ENCODE measurements around the gene FXYD2. TPM values are rescaled to one million over a fixed set of nuclear protein-coding genes. Genes with fewer than 3 reads are reported as not detected.
A peak's percentile ranks its signal among the peaks of the same experiment; 100 is the strongest.

Gene FXYD2
- total RNA-seq, result 1 to 10 TPM in 1 of 2 experiments, under 1 TPM in 1; 0.91 to 1.1 TPM

DNA sequence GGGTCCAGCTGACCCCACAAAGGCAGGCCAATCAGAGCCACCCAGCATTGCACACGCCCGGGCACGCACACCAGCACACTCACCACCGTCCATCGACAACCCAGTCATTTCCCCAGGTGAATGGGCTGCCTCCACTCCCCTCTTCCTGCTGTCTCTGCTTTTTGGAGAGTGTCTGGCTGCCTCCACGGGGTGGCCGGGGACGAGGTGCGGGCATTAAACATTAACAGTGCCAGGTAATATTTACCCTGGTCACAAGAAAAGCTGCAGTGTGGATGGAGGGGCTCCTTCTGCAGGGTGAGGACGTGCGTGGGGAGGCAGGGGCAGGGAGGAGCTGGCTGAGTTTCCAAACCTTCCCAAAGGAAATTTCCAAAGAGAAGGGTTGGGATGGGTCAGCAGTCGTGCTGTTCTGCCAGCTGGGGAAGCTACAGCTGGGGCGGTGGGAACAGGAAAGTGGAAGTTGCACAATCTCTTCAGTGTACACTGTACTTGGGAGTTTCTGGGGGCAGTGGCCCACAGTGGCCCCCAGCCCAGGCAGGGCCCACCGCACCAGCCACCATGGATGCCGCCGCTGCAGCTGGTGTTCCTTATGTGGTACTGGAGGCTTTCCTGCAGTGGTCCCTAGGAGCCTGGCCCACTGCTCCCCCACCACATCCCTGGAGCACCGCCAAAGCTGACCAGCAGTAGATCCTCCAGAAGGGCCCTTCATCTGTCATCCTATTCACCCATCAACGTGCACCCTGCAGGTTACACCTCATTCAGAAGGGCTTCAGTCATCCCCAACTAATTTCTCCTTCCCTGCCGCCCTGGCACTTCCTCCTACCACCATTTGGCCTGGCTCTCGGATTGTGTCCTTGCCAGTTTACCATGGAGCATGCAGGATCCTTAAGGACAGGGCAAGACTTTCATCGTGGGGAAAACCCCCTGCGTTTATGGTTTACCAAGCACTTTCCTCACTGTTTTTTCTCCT lies at the start of gene FXYD2:
TSS of gene FXYD2 (minus strand) at position 174 of the 967 bp plus-strand sequence. CDS start at position 108, 66 bp downstream.
- no peak within 1 kb of the TSS for H3K4me3 Mint-ChIP-seq
- no peaks in the 10 kb centered on the region for H3K27me3 Mint-ChIP-seq
- intact Hi-C loops (cut with DNase I, micrococcal nuclease), result no loop called here
- no peaks in the 10 kb centered on the region for H3K36me3 Mint-ChIP-seq (ENCODE audit: low read depth)
- H3K4me1 Mint-ChIP-seq, result peaks cover 46% of the 10 kb centered on the region
- H3K9me3 Mint-ChIP-seq (ENCODE audit: low read depth), result no peaks in the 10 kb centered on the region
- no peak for DNase-seq
- ChIA-PET CTCF (interaction anchor here (0.6 to 7.1 kb wide), 10 partner anchors 9 to 234 kb away, joined by 3 to 67 read pairs (median 4); no protein-coding TSS in a partner anchor), POLR2A (no interaction called here)
- no peak for ATAC-seq
- H3K27ac Mint-ChIP-seq, result peak within 1 kb of the TSS; percentile 47

DNA sequence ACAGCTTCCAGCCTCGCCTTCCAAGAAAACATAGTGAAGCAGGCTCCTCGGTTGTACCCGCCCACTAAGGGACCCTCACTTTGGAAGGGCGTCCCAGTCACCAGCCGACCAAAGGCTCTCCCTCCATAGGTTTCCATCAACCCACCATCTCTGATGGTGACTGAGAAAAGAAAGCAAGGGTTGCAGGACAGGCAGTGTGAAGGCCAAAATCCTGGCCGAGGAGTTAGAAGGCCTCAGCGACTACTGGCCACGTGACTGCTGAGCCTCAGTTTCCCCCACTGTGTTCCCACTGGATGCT lies 49.2 kb upstream of the FXYD2 start:
- Mint-ChIP-seq H3K36me3 (ENCODE audit: low read depth) (no peaks in the 10 kb centered on the region), H3K27me3 (peaks cover 40% of the 10 kb centered on the region), H3K27ac (no peak overlapping the region), H3K4me1 (peaks cover 30% of the 10 kb centered on the region), H3K4me3 (no peak overlapping the region), H3K9me3 (ENCODE audit: low read depth) (no peaks in the 10 kb centered on the region)
- DNase-seq (no peak), ATAC-seq (no peak)
- intact Hi-C loops (cut with DNase I, micrococcal nuclease), result no loop called here
- ChIA-PET CTCF (interaction anchor here (0.9 to 1.0 kb wide), 2 partner anchors 63 to 179 kb away, joined by 3 to 4 read pairs; no protein-coding TSS in a partner anchor), POLR2A (no interaction called here)

DNA sequence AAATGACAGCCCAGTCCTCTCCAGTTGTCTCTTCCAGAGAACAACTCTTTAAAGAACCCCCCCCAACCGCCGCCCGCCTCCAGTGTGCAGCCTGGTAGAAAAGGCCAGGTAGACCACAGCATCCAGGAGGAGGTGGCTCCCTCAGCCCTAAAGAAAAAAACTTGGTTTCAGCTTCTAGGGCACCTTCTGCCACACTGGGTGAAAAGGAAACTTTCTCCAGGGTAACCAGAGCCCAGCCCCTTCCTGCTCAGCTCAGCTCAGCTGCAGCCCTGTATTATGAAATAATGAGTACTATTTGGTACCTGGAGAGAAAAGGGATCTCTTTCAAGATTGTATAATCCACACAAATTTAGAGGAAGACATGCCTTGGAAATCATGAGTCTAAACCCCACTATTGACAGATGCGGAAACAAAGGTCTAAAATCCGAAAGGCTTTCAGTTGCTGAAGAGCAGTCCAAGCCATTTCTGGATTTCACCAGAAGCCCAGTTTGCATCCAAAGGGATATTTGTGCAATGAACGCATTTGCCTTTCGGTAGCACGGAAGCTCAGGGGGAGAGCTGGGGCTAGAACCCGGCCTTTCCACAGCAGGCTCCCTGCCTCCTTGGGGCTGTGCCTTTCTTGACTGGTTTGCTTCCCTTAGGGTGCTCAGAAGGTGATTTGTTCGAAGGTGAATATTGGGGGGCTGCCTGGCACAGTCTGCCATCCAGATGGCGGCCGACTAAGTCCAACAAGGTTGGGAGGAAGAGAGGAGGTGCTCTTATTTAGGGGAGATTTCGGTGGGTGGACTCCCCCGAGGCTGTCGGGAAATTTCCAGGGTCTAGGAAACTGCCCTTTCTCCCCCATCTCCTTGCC lies 48.7 kb upstream of the FXYD2 start:
- no peak for DNase-seq
- Mint-ChIP-seq H3K36me3 (ENCODE audit: low read depth) (no peaks in the 10 kb centered on the region), H3K27ac (no peak overlapping the region), H3K9me3 (ENCODE audit: low read depth) (no peaks in the 10 kb centered on the region), H3K27me3 (peaks cover 39% of the 10 kb centered on the region), H3K4me3 (no peak overlapping the region), H3K4me1 (peaks cover 32% of the 10 kb centered on the region)
- POLR2A ChIA-PET, result no interaction called here
- intact Hi-C loops (cut with DNase I, micrococcal nuclease), result no loop called here
- no peak for ATAC-seq
- CTCF ChIA-PET, result interaction anchor here (0.5 to 1.0 kb wide), 5 partner anchors 62 to 180 kb away, joined by 3 to 4 read pairs (median 4); no protein-coding TSS in a partner anchor

DNA sequence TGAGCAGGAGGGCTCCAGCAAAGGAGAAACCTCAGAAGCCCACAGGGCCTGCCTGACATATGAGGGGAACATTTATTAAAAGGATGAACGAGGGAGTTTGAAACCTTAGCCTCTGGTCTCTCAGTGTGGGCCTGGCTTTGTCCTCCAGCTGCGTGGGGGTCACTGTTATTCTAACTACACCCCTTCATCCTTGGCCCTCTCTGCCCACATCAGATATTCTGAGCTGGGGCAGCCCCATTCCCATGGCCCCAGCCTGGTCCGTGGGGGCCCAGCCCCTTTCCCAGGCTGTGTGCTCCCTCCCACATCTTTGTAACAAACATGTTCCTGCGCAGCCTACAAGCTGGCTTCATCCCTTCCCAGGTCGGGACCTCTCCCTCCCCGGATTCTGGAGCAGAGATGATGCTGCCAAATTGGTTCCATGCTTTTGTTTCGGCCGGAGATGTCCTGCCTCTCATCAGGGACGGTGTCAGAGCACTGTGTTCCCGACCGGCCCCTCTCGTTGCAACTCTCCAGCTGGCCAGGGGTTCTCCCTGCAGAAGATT lies 47.9 kb upstream of the FXYD2 start:
- ATAC-seq (no peak), DNase-seq (no peak)
- Mint-ChIP-seq H3K27me3 (peaks cover 35% of the 10 kb centered on the region), H3K4me3 (no peak overlapping the region), H3K36me3 (ENCODE audit: low read depth) (no peaks in the 10 kb centered on the region), H3K27ac (no peak overlapping the region), H3K4me1 (peaks cover 32% of the 10 kb centered on the region), H3K9me3 (ENCODE audit: low read depth) (no peaks in the 10 kb centered on the region)
- intact Hi-C loops (cut with DNase I, micrococcal nuclease), result no loop called here
- POLR2A ChIA-PET, result no interaction called here
- CTCF ChIA-PET, result interaction anchor here (0.5 to 1.0 kb wide), 3 partner anchors 65 to 74 kb away, joined by 3 to 4 read pairs (median 4); no protein-coding TSS in a partner anchor

DNA sequence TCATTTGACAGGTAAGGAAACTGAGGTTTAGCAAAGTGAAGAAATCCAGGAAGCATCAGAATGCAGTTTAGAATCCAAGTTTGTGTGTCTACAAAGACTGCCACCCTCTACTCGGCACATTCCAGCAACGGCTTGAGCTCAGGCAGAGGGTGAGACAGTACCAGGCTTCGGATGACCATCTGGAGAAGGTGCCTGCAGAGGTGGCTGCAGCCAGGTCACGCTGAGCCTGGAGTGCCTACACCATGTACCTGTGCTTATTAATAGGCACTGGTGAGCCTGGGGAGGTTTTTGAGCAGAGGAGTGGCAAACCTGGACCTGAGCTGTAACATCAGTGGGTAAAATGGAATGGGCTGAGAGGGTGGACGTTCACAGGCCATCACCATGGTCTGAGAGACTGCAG lies 47.2 kb upstream of the FXYD2 start:
- H3K36me3 Mint-ChIP-seq (ENCODE audit: low read depth), result no peaks in the 10 kb centered on the region
- H3K27me3 Mint-ChIP-seq, result peaks cover 28% of the 10 kb centered on the region
- POLR2A ChIA-PET, result interaction anchor here (0.6 kb wide), 1 partner anchor 241 kb away, joined by 4 read pairs; no protein-coding TSS in a partner anchor
- intact Hi-C loops (cut with DNase I, micrococcal nuclease), result no loop called here
- H3K4me1 Mint-ChIP-seq, result peaks cover 31% of the 10 kb centered on the region
- H3K9me3 Mint-ChIP-seq (ENCODE audit: low read depth), result no peaks in the 10 kb centered on the region
- H3K4me3 Mint-ChIP-seq, result no peak overlapping the region
- DNase-seq (no peak), ATAC-seq (no peak)
- CTCF ChIA-PET, result interaction anchor here (1.0 kb wide), 1 partner anchor 64 kb away, joined by 3 read pairs; no protein-coding TSS in a partner anchor
- no peak overlapping the region for H3K27ac Mint-ChIP-seq

DNA sequence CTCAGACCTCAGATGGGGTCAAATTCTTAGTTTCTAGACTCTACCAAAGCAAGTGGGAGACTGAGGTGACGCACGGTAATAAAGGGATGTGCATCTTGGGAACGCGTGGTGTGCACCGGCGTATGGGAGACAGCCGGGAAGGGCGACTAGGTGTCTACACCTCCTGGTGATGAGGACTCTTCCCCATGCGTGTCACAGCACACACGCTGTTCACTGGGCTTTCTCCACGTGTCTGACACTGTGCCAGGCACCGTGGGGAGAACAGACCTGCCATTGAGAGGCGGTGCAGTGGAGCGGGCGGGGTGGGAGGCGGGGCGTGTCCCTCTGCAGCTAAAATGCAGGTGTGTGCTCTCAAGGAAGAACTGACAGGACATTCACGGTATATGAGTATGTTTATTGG lies 46.6 kb upstream of the FXYD2 start:
- ATAC-seq (no peak), DNase-seq (no peak)
- Mint-ChIP-seq H3K36me3 (ENCODE audit: low read depth) (no peaks in the 10 kb centered on the region), H3K4me1 (peaks cover 28% of the 10 kb centered on the region), H3K4me3 (no peak overlapping the region), H3K27me3 (peaks cover 25% of the 10 kb centered on the region), H3K27ac (no peak overlapping the region), H3K9me3 (ENCODE audit: low read depth) (no peaks in the 10 kb centered on the region)
- CTCF ChIA-PET, result interaction anchor here (1.0 kb wide), 1 partner anchor 64 kb away, joined by 3 read pairs; no protein-coding TSS in a partner anchor
- intact Hi-C loops (cut with DNase I, micrococcal nuclease), result no loop called here
- POLR2A ChIA-PET, result no interaction called here

DNA sequence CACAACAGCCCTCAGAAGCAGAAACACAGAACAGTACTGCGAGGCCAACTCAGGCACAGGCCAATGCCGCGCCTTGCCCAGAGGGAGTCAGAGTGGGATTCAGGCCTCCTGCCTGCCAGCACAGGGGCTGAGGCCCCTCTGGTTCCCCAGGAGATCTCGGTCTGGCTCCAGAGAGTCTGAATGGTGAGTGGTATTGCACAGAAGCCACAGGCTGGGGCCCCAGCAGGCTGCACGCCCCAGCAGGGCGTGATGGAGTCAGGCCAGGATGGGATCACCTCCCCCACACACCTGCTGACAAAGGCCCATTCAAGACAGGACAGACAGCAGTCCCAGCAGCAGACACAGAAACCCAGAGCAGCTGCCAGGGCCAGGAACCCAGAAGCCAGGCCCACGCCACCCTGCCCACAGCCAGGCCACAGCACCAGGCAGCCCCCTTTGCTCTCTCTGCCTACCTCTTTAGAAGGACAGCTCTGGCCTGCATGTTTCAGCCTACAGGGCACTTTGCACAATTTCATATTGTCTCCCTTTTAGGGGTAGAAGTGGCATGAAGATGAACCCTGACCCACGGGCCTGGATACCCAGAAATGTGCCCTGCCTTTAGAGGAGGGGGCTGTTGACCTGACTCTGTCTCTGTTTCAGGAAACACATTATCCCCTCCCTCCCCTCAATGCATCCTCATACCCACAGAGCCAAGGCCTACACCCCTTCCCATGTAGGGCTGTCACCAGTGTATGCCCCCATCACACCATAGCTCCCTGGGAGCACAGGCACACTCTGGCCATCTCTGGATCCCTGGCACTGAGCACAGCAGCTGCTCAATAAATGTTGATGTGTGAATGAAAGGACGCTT lies 45.8 kb upstream of the FXYD2 start:
- H3K4me1 Mint-ChIP-seq, result peaks cover 21% of the 10 kb centered on the region
- H3K36me3 Mint-ChIP-seq (ENCODE audit: low read depth), result no peaks in the 10 kb centered on the region
- peaks cover 17% of the 10 kb centered on the region for H3K27me3 Mint-ChIP-seq
- DNase-seq, result no peak
- H3K27ac Mint-ChIP-seq, result no peak overlapping the region
- H3K9me3 Mint-ChIP-seq (ENCODE audit: low read depth), result no peaks in the 10 kb centered on the region
- intact Hi-C loops (cut with DNase I, micrococcal nuclease), result no loop called here
- ATAC-seq, result no peak
- H3K4me3 Mint-ChIP-seq, result no peak overlapping the region
- POLR2A ChIA-PET, result no interaction called here
- CTCF ChIA-PET, result no interaction called here

DNA sequence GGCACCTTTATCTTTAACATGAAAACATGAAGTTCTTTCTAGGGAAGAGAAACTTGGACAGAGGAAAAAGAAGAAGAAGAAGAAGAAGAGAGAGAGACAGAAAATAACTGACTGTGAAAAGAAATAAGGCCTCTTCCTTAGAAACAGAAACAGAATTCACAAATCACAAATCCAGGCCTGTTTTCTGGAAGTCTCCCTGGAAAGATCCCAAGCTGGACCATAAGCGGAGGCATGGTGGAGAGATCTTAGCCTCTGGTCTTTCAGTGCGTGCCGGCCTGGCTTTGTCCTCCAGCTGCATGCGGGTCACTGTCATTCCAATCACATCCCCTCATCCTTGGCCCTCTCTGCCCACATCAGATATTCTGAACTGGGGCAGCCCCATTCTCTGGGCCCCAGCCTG lies 45.1 kb upstream of the FXYD2 start:
- H3K4me1 Mint-ChIP-seq, result peaks cover 16% of the 10 kb centered on the region
- peaks cover 11% of the 10 kb centered on the region for H3K27me3 Mint-ChIP-seq
- H3K27ac Mint-ChIP-seq, result no peak overlapping the region
- ATAC-seq, result no peak
- ChIA-PET CTCF (no interaction called here), POLR2A (no interaction called here)
- no peak overlapping the region for H3K4me3 Mint-ChIP-seq
- H3K9me3 Mint-ChIP-seq (ENCODE audit: low read depth), result no peaks in the 10 kb centered on the region
- DNase-seq, result no peak
- intact Hi-C loops (cut with DNase I, micrococcal nuclease), result no loop called here
- no peaks in the 10 kb centered on the region for H3K36me3 Mint-ChIP-seq (ENCODE audit: low read depth)

DNA sequence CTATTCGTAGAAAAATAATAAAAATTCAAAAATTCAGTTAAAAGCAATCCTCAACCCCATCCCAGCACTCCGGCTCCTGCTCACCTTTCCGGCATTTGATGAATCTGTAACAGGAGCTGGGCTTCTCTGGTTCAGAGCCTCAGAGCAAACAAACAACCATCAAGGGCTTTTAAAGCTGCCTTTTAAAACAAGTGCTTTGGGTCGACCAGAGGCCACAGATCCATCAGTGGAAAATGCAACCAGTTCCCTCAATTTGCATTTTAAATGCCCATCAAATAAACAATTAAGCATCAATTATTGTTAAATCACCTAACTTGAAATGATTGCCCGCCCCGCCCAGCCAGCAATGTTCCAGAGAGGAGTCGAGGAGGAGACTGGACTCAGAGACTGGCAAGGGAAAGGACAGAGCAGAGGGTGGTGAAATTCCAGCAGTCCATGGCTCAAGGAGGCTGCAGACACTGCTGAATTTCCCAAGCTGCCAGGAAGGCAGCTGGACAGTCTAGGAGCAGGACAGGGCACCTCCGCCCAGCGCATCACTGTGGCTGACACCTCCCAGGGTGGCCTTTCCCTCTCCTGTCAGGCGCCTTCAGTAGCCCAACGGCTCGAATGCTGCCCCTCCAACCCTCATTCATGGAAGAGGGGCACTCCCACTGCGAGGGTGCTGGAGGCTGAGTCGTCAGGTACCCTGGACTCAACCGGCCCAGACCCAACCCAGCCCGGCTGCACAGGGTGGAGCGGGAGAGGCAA lies 44.4 kb upstream of the FXYD2 start:
- no peak overlapping the region for H3K27ac Mint-ChIP-seq
- no peaks in the 10 kb centered on the region for H3K9me3 Mint-ChIP-seq (ENCODE audit: low read depth)
- no peak for ATAC-seq
- no peak for DNase-seq
- H3K36me3 Mint-ChIP-seq (ENCODE audit: low read depth), result no peaks in the 10 kb centered on the region
- intact Hi-C loops (cut with DNase I, micrococcal nuclease), result no loop called here
- H3K4me3 Mint-ChIP-seq, result no peak overlapping the region
- H3K4me1 Mint-ChIP-seq, result peaks cover 14% of the 10 kb centered on the region
- ChIA-PET POLR2A (no interaction called here), CTCF (no interaction called here)
- peaks cover 6% of the 10 kb centered on the region for H3K27me3 Mint-ChIP-seq

DNA sequence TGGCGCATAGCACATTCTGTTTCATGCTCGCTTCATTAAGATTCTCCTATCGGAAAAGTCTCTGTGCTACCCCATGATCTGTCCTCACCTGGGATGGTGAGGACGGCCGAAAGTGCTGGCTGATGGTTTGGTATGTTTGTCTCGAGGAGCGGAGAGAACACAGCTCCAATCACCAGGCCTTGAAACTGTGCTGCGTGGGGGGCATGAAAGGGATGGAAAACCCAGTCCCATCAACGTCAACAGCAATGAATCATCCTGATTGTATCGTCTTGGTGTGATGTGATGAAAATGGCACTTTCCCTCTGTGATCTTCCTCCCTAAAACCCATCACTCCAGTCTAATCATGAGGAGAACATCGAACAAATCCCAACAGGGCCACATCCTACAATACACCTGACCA lies 43.5 kb upstream of the FXYD2 start:
- peaks cover 2% of the 10 kb centered on the region for H3K27me3 Mint-ChIP-seq
- no peak overlapping the region for H3K4me3 Mint-ChIP-seq
- H3K4me1 Mint-ChIP-seq, result peaks cover 7% of the 10 kb centered on the region
- no peak overlapping the region for H3K27ac Mint-ChIP-seq
- ChIA-PET CTCF (interaction anchor here (0.5 to 1.2 kb wide), 3 partner anchors 25 to 233 kb away, joined by 3 to 6 read pairs (median 3); no protein-coding TSS in a partner anchor), POLR2A (no interaction called here)
- DNase-seq (no peak), ATAC-seq (no peak)
- no peaks in the 10 kb centered on the region for H3K9me3 Mint-ChIP-seq (ENCODE audit: low read depth)
- no peaks in the 10 kb centered on the region for H3K36me3 Mint-ChIP-seq (ENCODE audit: low read depth)
- intact Hi-C loops (cut with DNase I, micrococcal nuclease), result no loop called here
